Psoas muscle (tissue), 8 donors: ENCODE results near the gene DALRD3. TPM values are rescaled to one million over a fixed set of nuclear protein-coding genes. Genes with fewer than 3 reads are reported as not detected.

Experiments
- ATAC-seq, 4 donors: fragments of 200-7000 bp; cut with Tn5 transposase; one replicate each; pipeline ENCODE4 v1.9.1; 2020; ENCODE audit warnings: moderate library complexity in 3 of 4, mild to moderate bottlenecking in 2 of 4
- DNase-seq, 2 donors: peaks; one replicate each; pipeline ENCODE4 v3.0.0-alpha.2; 2020
- H3K27ac ChIP-seq: fragments of 200-600 bp; one replicate; pipeline ENCODE4 v1.8.0; 2022
- H3K27me3 ChIP-seq, 3 donors: fragments of 200-600 bp in 1 of 3; one replicate each; pipeline versions ENCODE4 v1.6.1 to v1.8.0; 2013 to 2022; ENCODE audit warnings: low read length in 2 of 3, mild to moderate bottlenecking in 2 of 3, moderate library complexity in 1 of 3; ENCODE audit not compliant: insufficient read depth in 3 of 3
- H3K36me3 ChIP-seq, 2 donors: fragments of 200-600 bp in 1 of 2; one replicate each; pipeline versions ENCODE4 v1.6.1 to v1.8.0; 2013 to 2022; ENCODE audit warnings: low read depth in 1 of 2, mild to moderate bottlenecking in 1 of 2, moderate library complexity in 1 of 2; ENCODE audit not compliant: insufficient read depth in 1 of 2
- H3K4me1 ChIP-seq: fragments of 200-600 bp; one replicate; pipeline ENCODE4 v1.8.0; 2022
- H3K4me3 ChIP-seq: fragments of 200-600 bp; one replicate; pipeline ENCODE4 v1.8.0; 2022; ENCODE audit warnings: mild to moderate bottlenecking
- H3K9me3 ChIP-seq: fragments of 200-600 bp; one replicate; pipeline ENCODE4 v1.8.0; 2022
- WGBS, 3 donors: extraction: QIAGEN DNeasy Blood & Tissue Kit; methylation state at CpG; one replicate each; pipeline versions ENCODE4 v1.1.6 to v1.1.7; 2013; 5-methylcytosine and 5-hydroxymethylcytosine counted together
- intact Hi-C, 2 donors: fragments of 100-400 bp; cut with DNase I; formaldehyde crosslinking; loops; one replicate each; pipeline versions ENCODE4 v1.11.0 to v1.14.2; 2022
- polyA plus RNA-seq, 3 donors: library from polyadenylated mRNA; stranded (reverse); fragments of 200-250 nt; gene quantifications; one replicate each; pipeline ENCODE4 v1.2.3, GENCODE V29; 2013
- total RNA-seq, 4 donors: library from RNA; stranded (reverse); fragmentation: NEBNext Ultra II Directional in 2 of 4; extraction: Animal tissue kit (Norgen Biotek cat#: 25700) in 2 of 4; gene quantifications; one replicate each; pipeline versions ENCODE4 v1.2.1 to v1.2.4, GENCODE V29; 2021 to 2023
- TF ChIP-seq, protein P1 (sequence below): fragments of 200-600 bp; IDR thresholded peaks from one replicate; pipeline ENCODE4 v1.8.0; 2022; ENCODE audit warnings: antibody characterized with exemption
- donor health status: healthy with polysubstance abuse.
- donor health status: DM: no; HTN: no; CAD: no; lungs with moderate emphysema.
- donor health status: Bipolar disorder and iron deficiency.
- donor health status: healthy.
- donor health status: DM: yes; HTN: yes; CAD: no.
- donor health status: DM: no; HTN: no; CAD: no.
- donor health status: DM: no; HTN: no; CAD: no.
- donor health status: DM: yes; HTN: yes; CAD: no.

The DALRD3 gene
- total and polyA plus RNA-seq, 7 donors = 7.5 to 19.9 (median 10.4) TPM

DNA sequence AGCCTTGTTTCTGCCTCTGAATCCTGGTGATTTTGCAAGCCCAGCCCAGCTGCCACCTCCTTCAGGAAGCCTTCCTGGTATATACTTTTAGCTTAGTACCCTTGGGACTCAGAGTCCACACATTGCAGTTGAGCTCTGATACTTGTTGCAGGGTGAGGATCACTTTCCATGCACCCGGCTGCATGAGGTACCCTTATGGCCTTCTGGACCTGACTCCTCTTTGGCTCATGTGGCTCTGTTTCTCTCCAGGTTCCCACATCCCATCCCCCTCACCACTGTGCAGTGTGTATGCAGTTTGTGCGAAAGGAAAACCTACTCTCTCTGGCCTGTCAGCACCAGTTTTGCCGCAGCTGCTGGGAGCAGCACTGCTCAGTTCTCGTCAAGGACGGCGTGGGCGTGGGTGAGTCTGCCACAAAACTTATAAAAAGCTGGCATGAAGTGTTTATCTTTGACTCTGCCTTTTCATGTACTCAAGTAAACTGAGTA, 51.5 kb downstream of the DALRD3 start:
- peak; percentile 40 to 62 for DNase-seq
- Histone ChIP-seq H3K36me3 (peaks cover 5 to 98% of the 10 kb centered on the region in 2 donors), H3K27me3 (no peaks in the 10 kb centered on the region), H3K27ac (peak overlapping the region; percentile 42), H3K9me3 (no peaks in the 10 kb centered on the region), H3K4me3 (no peak overlapping the region), H3K4me1 (peaks cover 14% of the 10 kb centered on the region)
- TF ChIP-seq, protein P1, sequence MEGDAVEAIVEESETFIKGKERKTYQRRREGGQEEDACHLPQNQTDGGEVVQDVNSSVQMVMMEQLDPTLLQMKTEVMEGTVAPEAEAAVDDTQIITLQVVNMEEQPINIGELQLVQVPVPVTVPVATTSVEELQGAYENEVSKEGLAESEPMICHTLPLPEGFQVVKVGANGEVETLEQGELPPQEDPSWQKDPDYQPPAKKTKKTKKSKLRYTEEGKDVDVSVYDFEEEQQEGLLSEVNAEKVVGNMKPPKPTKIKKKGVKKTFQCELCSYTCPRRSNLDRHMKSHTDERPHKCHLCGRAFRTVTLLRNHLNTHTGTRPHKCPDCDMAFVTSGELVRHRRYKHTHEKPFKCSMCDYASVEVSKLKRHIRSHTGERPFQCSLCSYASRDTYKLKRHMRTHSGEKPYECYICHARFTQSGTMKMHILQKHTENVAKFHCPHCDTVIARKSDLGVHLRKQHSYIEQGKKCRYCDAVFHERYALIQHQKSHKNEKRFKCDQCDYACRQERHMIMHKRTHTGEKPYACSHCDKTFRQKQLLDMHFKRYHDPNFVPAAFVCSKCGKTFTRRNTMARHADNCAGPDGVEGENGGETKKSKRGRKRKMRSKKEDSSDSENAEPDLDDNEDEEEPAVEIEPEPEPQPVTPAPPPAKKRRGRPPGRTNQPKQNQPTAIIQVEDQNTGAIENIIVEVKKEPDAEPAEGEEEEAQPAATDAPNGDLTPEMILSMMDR = no peak
- intact Hi-C loops = no loop called here
- WGBS, 3 donors = 32 to 63% (median 44%) methylated on average over 7 of the region's 7 CpGs
- peak; percentile 68 to 90 (median 75) for ATAC-seq

DNA sequence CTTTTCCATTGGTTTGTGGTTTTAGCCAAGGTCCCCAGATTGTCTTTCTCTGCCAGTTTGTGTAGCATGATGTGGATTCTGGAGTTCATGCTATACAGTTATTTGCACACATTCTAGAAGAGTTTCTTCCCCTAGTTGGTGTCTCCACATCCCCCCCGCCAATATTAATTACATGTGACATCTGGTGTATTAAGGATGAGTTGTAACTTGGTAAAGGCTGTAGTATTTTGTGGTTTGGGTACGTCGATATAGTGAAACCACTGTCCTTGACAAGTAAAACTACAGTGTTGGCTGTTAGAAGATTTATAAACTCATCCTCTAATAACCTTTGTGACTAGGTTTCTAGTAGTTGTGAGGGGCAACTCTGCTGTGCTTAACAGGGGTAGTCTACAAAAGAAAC, 52.0 kb downstream of the DALRD3 start:
- Histone ChIP-seq H3K9me3 (no peaks in the 10 kb centered on the region), H3K27me3 (no peaks in the 10 kb centered on the region), H3K36me3 (peaks cover 2 to 98% of the 10 kb centered on the region in 2 donors), H3K4me1 (peaks cover 14% of the 10 kb centered on the region), H3K27ac (peak overlapping the region; percentile 42), H3K4me3 (no peak overlapping the region)
- DNase-seq = no peak
- TF ChIP-seq, protein P1 = no peak
- WGBS, 3 donors = 61 to 71% (median 65%) methylated on average over 3 of the region's 3 CpGs
- peak in 1 of 4 donors; percentile 9 for ATAC-seq
- intact Hi-C loops = no loop called here

Other genes with a start within 250 kb of the DALRD3 start
- 100 to 1,000 TPM in 2 of 4 donors, 10 to 100 TPM in 2; 66.2 to 126 (median 100) TPM for gene PRKAR2A, start 170.7 kb downstream of the DALRD3 start, total RNA-seq
- gene PRKAR2A, start 170.7 kb downstream of the DALRD3 start, polyA plus RNA-seq = 10 to 100 TPM; 24.3 to 92.5 (median 33.6) TPM
- gene SLC25A20, start 119.7 kb downstream of the DALRD3 start, total RNA-seq = 10 to 100 TPM; 47.6 to 59.4 (median 50.5) TPM
- 10 to 100 TPM; 31.3 to 94.8 (median 48.5) TPM for gene SLC25A20, start 119.7 kb downstream of the DALRD3 start, polyA plus RNA-seq
- gene ARIH2, start 99.7 kb downstream of the DALRD3 start, total RNA-seq = 100 to 1,000 TPM in 3 of 4 donors, 10 to 100 TPM in 1; 92.7 to 125 (median 113) TPM
- gene ARIH2, start 99.7 kb downstream of the DALRD3 start, polyA plus RNA-seq = 100 to 1,000 TPM in 1 of 3 donors, 10 to 100 TPM in 2; 59.5 to 163 (median 67.0) TPM
- 10 to 100 TPM; 11.1 to 17.0 (median 13.7) TPM for gene P4HTM, start 28.3 kb downstream of the DALRD3 start, total RNA-seq
- 1 to 10 TPM; 4.1 to 8.7 (median 8.5) TPM for gene P4HTM, start 28.3 kb downstream of the DALRD3 start, polyA plus RNA-seq
- gene WDR6, start 11.2 kb downstream of the DALRD3 start, total RNA-seq = 10 to 100 TPM; 55.1 to 65.7 (median 59.6) TPM
- 10 to 100 TPM; 30.5 to 49.5 (median 46.9) TPM for gene WDR6, start 11.2 kb downstream of the DALRD3 start, polyA plus RNA-seq
- 100 to 1,000 TPM; 100 to 150 (median 112) TPM for gene NDUFAF3, start 3.5 kb upstream of the DALRD3 start, total RNA-seq
- gene NDUFAF3, start 3.5 kb upstream of the DALRD3 start, polyA plus RNA-seq = 10 to 100 TPM; 60.6 to 98.8 (median 85.7) TPM
- gene IMPDH2, start 10.8 kb upstream of the DALRD3 start, total RNA-seq = 100 to 1,000 TPM in 3 of 4 donors, 10 to 100 TPM in 1; 82.8 to 259 (median 209) TPM
- 100 to 1,000 TPM; 102 to 397 (median 233) TPM for gene IMPDH2, start 10.8 kb upstream of the DALRD3 start, polyA plus RNA-seq
- 10 to 100 TPM; 52.8 to 83.9 (median 71.1) TPM for gene QRICH1, start 75.5 kb upstream of the DALRD3 start, total RNA-seq
- 10 to 100 TPM; 21.5 to 37.1 (median 28.6) TPM for gene QRICH1, start 75.5 kb upstream of the DALRD3 start, polyA plus RNA-seq
- 100 to 1,000 TPM; 120 to 200 (median 144) TPM for gene QARS1, start 86.2 kb upstream of the DALRD3 start, total RNA-seq
- 100 to 1,000 TPM; 142 to 166 (median 157) TPM for gene QARS1, start 86.2 kb upstream of the DALRD3 start, polyA plus RNA-seq
- 100 to 1,000 TPM in 2 of 4 donors, 10 to 100 TPM in 2; 79.5 to 109 (median 96.3) TPM for gene USP19, start 102.2 kb upstream of the DALRD3 start, total RNA-seq
- 10 to 100 TPM; 29.5 to 94.0 (median 42.9) TPM for gene USP19, start 102.2 kb upstream of the DALRD3 start, polyA plus RNA-seq
- 100 to 1,000 TPM; 133 to 220 (median 141) TPM for gene LAMB2, start 114.5 kb upstream of the DALRD3 start, total RNA-seq
- 100 to 1,000 TPM in 1 of 3 donors, 10 to 100 TPM in 2; 81.6 to 123 (median 95.3) TPM for gene LAMB2, start 114.5 kb upstream of the DALRD3 start, polyA plus RNA-seq
- gene CCDC71, start 147.8 kb upstream of the DALRD3 start, total RNA-seq = 10 to 100 TPM; 12.6 to 20.5 (median 14.7) TPM
- gene CCDC71, start 147.8 kb upstream of the DALRD3 start, polyA plus RNA-seq = 10 to 100 TPM; 20.0 to 26.8 (median 20.8) TPM
- 10 to 100 TPM; 24.7 to 84.5 (median 29.2) TPM for gene KLHDC8B, start 153.0 kb upstream of the DALRD3 start, total RNA-seq
- 10 to 100 TPM; 26.7 to 36.1 (median 28.3) TPM for gene KLHDC8B, start 153.0 kb upstream of the DALRD3 start, polyA plus RNA-seq